GM19324 (cell line): ENCODE results near the gene GPR132.
"Not testable (repeated sequence)": the region's sequence is repeated elsewhere in the genome, so short reads cannot be mapped to it uniquely, and the experiment has no call there.

Experiments
- ATAC-seq: cut with Tn5 transposase; IDR thresholded peaks from one replicate; pipeline ENCODE4 v1.9.1; 2021; ENCODE audit warnings: mild to moderate bottlenecking, moderate library complexity; ENCODE audit not compliant: unreplicated experiment, low FRiP score

GPR132 gene

GRCh38 chr14:105091517-105092170, 26.4 kb upstream of the GPR132 start:
- no peak for ATAC-seq

- ATAC-seq = no peak
These were observed 25.9 kb upstream of the GPR132 start for GRCh38 chr14:105091054-105091516.

DNA sequence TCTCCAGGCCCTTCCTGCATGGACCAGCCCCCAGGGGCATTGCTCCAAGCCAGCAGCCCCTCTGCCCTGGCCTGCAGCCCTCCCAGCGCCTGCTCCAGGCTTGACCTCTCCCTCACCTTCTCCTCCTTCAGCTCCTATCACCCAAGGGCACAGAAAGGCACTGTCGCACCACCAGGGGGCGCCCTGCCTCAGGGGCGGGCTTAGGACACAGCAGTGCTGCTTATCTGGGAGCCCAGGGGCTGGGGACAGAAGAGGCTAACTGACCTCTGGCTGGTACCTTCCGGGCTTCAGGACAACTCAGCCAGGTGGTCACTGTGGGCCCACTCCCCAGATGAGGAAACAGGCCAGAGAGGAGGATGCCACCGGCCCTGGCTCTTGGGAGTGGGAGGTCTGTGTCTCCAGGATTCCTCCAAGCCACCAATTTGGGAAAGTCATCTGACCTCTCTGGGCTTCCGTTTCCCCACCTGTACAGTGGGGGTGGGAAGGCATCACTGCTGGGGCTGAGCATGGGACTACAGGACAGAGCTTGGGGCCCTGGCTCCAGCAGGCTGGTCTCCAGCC, 25.3 kb upstream of the GPR132 start:
- no peak for ATAC-seq

DNA sequence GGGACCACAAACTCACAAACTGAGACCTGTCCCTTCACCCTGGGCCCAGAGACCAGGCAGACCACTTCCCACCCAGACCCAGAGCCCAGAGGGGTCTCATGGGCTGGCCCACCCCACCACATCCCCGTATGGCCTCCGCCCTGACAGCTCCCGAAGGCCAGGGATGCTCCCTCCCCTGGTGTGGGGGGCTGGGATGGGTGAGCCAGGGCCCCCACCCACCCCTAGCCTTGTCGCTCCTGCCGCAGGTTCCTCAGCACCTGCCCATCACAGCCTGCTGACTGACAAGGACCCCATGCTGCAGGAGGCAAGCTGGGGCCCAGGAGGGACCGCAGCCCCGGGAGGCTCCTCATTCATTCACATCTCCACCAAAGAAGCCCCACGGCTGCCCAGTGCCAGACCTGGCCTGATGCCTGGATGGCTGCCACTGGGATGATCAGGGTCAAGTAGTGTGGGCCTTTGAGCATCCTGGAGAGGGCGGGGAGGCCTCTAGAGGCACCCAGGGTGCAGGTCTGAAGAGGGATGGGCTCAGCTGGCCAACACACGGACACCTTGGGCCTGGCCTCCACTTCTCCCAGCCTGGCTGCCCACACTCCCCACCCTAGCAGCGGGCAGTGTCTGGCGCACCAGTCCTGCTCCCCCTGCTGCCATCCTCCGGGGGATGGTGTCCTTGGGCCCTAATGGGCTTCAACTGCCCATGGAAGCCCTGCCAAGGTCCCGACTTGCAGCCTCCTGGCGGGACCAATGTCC, 24.7 kb upstream of the GPR132 start:
- no peak for ATAC-seq

DNA sequence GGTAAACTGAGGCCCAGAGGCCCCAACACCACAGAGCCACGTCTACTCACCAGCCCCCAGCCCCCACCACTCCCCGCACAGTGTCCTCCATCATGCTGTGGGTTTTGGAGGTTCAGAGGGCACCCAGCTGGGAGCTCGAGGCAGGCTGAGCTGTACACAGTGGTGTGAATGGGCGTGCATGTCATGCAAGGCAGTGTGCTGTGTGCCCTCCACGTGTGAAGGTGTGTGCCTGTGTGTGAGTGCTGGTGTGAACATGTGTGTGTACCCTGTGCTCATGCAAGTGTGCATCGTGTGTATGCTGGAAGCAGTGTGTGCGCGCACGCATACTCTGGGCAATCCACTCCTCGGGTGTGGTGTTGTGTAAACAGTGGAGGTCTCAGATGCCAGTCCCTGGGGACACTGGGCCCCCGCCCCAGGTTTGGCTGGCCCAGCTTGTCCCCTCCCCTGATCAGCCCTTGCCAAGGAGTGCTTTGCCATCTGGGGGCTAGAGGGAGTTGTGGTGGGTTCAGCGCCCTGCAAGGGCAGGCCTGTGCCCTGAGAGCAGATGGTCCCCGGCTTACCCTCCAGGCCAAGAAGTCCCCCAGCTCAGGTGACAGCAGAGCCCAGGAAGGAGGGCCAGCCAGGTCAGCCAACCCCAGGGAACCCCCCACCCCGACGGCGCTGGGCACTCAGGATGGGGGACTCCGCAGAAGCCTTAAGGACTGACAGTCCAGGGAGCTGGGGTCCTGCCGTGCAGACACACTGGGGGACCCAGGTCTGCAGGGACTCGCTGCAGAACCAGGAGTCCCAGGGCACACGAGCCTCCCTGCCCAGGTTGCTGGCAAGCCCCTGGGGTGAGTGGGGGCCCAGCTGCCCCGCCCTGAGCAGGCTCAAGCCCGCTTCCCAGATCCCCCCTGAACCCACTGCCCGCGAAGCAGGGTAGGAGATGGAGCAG, 23.8 kb upstream of the GPR132 start:
- ATAC-seq = no peak

GRCh38 chr14:105087963-105088811, 23.0 kb upstream of the GPR132 start:
- ATAC-seq = no peak

DNA sequence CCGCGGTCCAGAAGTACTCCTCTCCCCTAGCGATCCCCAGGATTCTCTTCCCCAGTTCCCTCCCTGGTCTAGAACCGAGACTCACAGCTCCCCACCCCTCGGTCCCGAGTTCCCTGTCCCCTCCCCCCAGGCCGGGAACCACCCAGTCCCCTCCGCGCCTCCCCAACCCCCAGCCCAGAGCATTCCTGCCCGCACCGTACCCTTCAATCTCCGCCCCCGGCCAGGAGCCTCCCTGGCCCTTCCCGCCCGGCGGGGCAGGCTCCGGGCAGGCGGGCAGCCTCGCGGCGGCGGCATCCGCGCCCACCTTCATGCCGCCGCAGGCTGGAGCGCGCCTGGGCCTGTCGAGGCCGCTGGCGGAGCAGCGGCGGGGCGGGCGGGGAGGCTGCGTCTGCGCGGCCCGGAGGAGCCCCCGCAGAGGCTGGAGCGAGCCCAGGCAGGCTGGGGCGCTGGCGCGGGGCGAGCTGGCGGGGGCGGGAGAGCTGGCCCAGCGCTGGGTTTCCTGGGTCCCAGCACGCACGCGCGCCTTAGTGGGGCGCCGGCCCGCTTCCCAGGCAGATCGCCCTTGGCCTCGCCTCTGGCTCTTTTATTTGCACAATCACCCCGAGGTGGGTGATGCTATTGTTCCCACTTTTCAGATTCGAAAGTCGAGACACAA, 22.2 kb upstream of the GPR132 start:
- no peak for ATAC-seq

DNA sequence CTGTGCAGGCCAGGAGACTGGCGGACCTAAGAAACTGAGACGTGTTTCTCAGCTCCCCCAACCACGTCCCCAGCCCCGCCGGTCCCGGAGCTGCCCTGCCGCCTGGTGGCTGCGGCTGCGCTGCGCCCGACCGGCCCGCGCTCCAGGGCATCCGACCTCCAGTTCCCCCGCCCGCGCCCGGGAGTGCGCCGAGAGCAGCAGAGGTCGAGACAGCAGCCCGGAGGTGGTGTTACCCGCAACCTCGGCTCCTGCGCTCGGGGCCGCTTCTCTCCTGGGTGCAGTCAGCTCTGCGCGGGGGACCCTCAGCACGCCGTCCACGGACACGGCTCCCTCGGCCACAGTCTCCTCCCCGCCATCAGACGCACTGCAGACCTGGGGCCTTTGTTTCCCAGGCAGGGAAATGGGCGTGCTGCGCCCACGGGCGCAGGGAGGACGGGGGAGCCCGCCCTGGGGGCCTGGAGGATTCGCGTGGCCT, 21.6 kb upstream of the GPR132 start:
- peak; percentile 68 for ATAC-seq

DNA sequence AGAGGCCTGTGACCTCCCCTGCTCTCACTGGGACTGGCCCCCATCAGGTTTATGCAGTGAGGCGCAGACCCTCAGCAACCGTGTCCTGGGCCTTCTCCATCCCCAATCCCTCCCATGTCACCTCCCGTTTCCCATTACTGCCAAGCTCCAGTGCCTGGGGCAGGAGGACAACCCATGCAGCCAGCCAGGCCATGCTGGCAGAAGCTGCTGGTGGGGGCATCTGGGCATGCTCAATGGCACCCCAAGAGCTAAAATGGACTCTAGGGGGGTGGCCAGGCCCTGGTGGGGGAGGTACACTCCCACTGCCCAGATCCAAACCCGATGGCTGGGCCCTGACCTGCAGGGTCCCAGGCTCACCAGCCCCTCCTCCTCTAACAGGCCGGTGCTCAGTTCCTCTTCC, 20.5 kb upstream of the GPR132 start:
- ATAC-seq = no peak

DNA sequence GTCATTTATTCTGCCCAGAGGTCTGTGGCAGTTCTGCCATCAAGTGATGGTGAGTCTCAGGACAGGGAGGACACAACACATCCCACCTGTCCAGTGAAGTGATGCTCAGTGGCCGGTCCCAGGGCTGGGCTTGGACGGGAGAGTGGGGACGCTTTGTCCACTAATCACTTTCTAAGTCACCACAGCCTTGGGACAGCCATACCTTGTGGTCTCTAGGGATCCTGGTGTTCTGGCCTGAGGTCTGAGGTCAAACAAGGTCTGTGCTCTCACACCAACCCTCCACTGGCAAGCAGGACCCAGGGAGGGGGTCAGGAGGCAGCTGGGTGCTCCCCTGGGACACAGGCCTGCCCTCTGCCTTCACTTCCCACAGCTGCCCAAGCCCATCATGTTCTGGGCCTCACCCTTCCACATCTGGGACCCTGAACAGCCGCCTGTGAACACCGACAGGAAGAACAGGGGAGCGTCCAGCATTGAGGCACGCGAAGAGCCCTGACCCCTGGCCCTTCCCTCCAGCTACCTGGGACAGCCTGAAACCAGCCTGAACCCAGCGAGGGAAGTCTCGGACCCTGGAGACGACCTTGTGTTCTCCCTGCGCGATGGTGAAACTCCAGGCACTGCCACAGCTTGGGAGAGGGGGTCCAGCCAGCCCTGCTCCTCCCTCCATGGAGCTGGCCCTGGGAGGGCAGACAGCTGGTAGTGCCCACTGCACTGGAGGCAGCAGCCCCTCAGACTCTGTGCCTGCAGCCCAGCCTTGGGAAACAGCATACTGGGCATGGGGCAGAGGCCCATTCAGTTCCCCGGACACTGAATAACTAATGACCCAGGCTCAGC, 19.7 kb upstream of the GPR132 start:
- ATAC-seq = no peak

GRCh38 chr14:105083926-105084685, 18.9 kb upstream of the GPR132 start:
- ATAC-seq = no peak

DNA sequence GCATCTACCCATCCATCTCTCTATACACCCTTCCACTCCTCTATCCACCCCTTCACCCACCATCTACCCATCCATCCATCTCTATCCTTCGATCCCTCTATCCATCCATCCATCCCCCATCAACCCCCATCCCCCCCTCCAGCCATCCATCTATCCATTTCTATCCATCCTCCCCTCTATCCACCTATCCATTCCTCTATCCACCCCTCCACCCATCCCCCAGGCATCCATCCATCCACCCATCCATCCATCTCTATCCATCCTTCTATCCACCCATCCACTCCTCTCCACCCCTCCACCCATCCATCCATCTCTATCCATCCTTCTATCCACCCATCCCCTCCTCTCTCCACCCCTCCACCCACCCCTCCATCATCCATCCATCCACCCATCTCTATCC, 17.5 kb upstream of the GPR132 start:
- ATAC-seq = no peak

GRCh38 chr14:105081473-105081872, 16.2 kb upstream of the GPR132 start:
- not testable (repeated sequence) for ATAC-seq

DNA sequence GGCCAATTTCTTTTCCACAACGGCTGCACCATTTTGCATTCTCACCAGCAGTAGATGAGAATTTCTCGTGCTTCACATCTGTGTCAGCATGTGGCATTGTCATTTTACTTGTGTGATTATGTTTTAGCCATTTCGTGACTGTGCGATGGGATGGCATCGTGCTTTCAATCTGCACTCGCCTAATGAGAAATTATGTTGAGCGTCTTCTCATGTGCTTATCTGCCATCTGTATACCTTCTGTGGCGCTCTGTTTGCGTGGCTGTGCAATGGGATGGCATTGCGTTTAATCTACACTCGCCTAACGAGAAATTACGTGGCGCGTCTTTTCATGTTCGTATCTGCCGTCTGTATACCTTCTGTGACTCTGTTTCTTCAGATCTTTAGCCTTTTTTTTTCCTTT, 14.9 kb upstream of the GPR132 start:
- ATAC-seq = no peak

GRCh38 chr14:105078294-105078693, 13.1 kb upstream of the GPR132 start:
- no peak for ATAC-seq

GRCh38 chr14:105077649-105077995, 12.4 kb upstream of the GPR132 start:
- ATAC-seq = no peak

GRCh38 chr14:105076805-105077648, 11.8 kb upstream of the GPR132 start:
- ATAC-seq = no peak
